Caco-2 (cell line): ENCODE data around the gene RUFY4. TPM values are rescaled to one million over a fixed set of nuclear protein-coding genes. Genes with fewer than 3 reads are reported as not detected.

Experiments
- BruUV-seq: library from RNA; stranded (reverse); fragments of 400-500 nt; replicated peaks from 2 replicates; lab custom pipeline; 2021; lab: Mats Ljungman, UMichigan
- CTCF ChIA-PET: fragments of 300-600 bp; sonication (Branson Sonifier 250); formaldehyde crosslinking; loops from one replicate; lab custom pipeline; 2022; ENCODE audit warnings: antibody characterized with exemption; lab: Charles Lee
- POLR2A ChIA-PET: fragments of 300-600 bp; sonication (Branson Sonifier 250); formaldehyde crosslinking; loops from one replicate; lab custom pipeline; 2022; ENCODE audit warnings: antibody characterized with exemption; lab: Charles Lee
- DNase-seq, 2 experiments: peaks; one replicate each; pipeline versions ENCODE4 v3.0.0 to v3.0.0-alpha.2; 2020 to 2022
- H3K27me3 ChIP-seq: replicated peaks from 2 replicates; pipeline ENCODE4 v1.6.0; 2011; ENCODE audit warnings: low read length; ENCODE audit not compliant: control insufficient read depth, insufficient read depth
- H3K36me3 ChIP-seq: 2 replicates; pipeline ENCODE4 v1.5.1; 2011; ENCODE audit warnings: low read length; ENCODE audit not compliant: control insufficient read depth, insufficient read depth
- H3K4me1 ChIP-seq: fragments of 250-450 bp; sonication (Bioruptor Pico); 2 replicates; pipeline ENCODE4 v1.5.1; 2020; ENCODE audit warnings: mild to moderate bottlenecking
- H3K4me3 ChIP-seq: 2 replicates; pipeline ENCODE4 v1.5.1; 2011; ENCODE audit warnings: low read depth, mild to moderate bottlenecking, control low read depth, low read length
- H3K9me3 ChIP-seq: fragments of 250-450 bp; sonication (Bioruptor Pico); 2 replicates; pipeline ENCODE4 v1.5.1; 2020; ENCODE audit warnings: mild to moderate bottlenecking, moderate library complexity
- H3K27ac Mint-ChIP-seq: one replicate; pipeline ENCODE4 v1.8.0; 2022; ENCODE audit warnings: mixed read lengths; ENCODE audit not compliant: unreplicated experiment
- H3K27me3 Mint-ChIP-seq: one replicate; pipeline ENCODE4 v1.8.0; 2022; ENCODE audit warnings: mixed read lengths; ENCODE audit not compliant: insufficient read depth, unreplicated experiment
- H3K36me3 Mint-ChIP-seq: one replicate; pipeline ENCODE4 v1.8.0; 2022; ENCODE audit warnings: mild to moderate bottlenecking, mixed read lengths; ENCODE audit not compliant: insufficient read depth, unreplicated experiment
- H3K4me1 Mint-ChIP-seq: one replicate; pipeline ENCODE4 v1.8.0; 2022; ENCODE audit warnings: low read depth, mixed read lengths; ENCODE audit not compliant: unreplicated experiment
- H3K4me3 Mint-ChIP-seq: one replicate; pipeline ENCODE4 v1.8.0; 2022; ENCODE audit warnings: mild to moderate bottlenecking, moderate library complexity, mixed read lengths; ENCODE audit not compliant: unreplicated experiment
- H3K9me3 Mint-ChIP-seq: one replicate; pipeline ENCODE4 v1.8.0; 2022; ENCODE audit warnings: mixed read lengths; ENCODE audit not compliant: unreplicated experiment
- CTCF ChIP-seq, 2 experiments: fragments of 200-600 bp in 1 of 2; IDR thresholded peaks; 1 replicate in 1 of 2; 2 replicates in 1 of 2; pipeline versions ENCODE4 v1.5.1 to v1.8.0; 2011 to 2022; ENCODE audit warnings: antibody characterized with exemption in 1 of 2, control low read depth in 1 of 2, inconsistent platforms in 1 of 2, low read depth in 1 of 2, low read length in 1 of 2, mild to moderate bottlenecking in 1 of 2, moderate library complexity in 1 of 2; ENCODE audit not compliant: insufficient read depth in 1 of 2, severe bottlenecking in 1 of 2, unreplicated experiment in 1 of 2
- intact Hi-C: fragments of 100-400 bp; cut with micrococcal nuclease; formaldehyde crosslinking; loops from one replicate; pipeline ENCODE4 v1.10.0; 2022; ENCODE audit not compliant: unreplicated experiment
- total RNA-seq: library from RNA; stranded (reverse); gene quantifications from 2 replicates; pipeline ENCODE4 v1.2.3, GENCODE V29; 2022

The RUFY4 gene
- total RNA-seq, 1 experiment from 2014 or later = not detected

GRCh38 chr2:218035463-218036100 is 33.5 kb upstream of the RUFY4 start:
- ChIA-PET POLR2A (no interaction called here), CTCF (interaction anchor here (0.7 to 1.1 kb wide), 3 partner anchors 41 to 250 kb away, joined by 3 to 32 read pairs (median 3); no protein-coding TSS in a partner anchor)
- no peaks in the 10 kb centered on the region for H3K4me1 Mint-ChIP-seq
- DNase-seq = no peak
- intact Hi-C loops = loop anchor here (2.0 kb wide), 1 partner anchor 41 kb away; no protein-coding TSS in a partner anchor
- H3K27ac Mint-ChIP-seq = no peak overlapping the region
- no peaks in the 10 kb centered on the region for H3K9me3 Mint-ChIP-seq
- H3K9me3 ChIP-seq = no peaks in the 10 kb centered on the region
- H3K36me3 Mint-ChIP-seq = no peaks in the 10 kb centered on the region
- H3K36me3 ChIP-seq = no peaks in the 10 kb centered on the region
- H3K4me3 Mint-ChIP-seq = no peak overlapping the region
- no TSS peak for BruUV-seq
- no peak overlapping the region for H3K4me3 ChIP-seq
- no peak for TF ChIP-seq CTCF (IDR thresholded peaks at IDR 0.05; ENCODE audit: insufficient read depth in 1 of 2, low read depth in 1 of 2, low read length in 1 of 2, severe bottlenecking in 1 of 2, unreplicated experiment in 1 of 2)
- H3K4me1 ChIP-seq = 0 out of 2 replicates have a peak, but pooled peaks cover 5% of the 10 kb centered on the region
- peaks cover 21% of the 10 kb centered on the region for H3K27me3 Mint-ChIP-seq
- H3K27me3 ChIP-seq = no peaks in the 10 kb centered on the region

- BruUV-seq = no TSS peak
- no peak overlapping the region for H3K4me3 ChIP-seq
- ChIA-PET POLR2A (no interaction called here), CTCF (interaction anchor here (0.6 to 0.7 kb wide), 2 partner anchors 29 to 42 kb away, joined by 3 to 4 read pairs; no protein-coding TSS in a partner anchor)
- H3K27ac Mint-ChIP-seq = no peak overlapping the region
- H3K27me3 ChIP-seq = no peaks in the 10 kb centered on the region
- TF ChIP-seq CTCF (IDR thresholded peaks at IDR 0.05; ENCODE audit: insufficient read depth in 1 of 2, low read depth in 1 of 2, low read length in 1 of 2, severe bottlenecking in 1 of 2, unreplicated experiment in 1 of 2) = peak in 1 of 2 experiments; percentile 16
- no peaks in the 10 kb centered on the region for H3K9me3 Mint-ChIP-seq
- H3K36me3 Mint-ChIP-seq = no peaks in the 10 kb centered on the region
- peaks cover 24% of the 10 kb centered on the region for H3K27me3 Mint-ChIP-seq
- H3K4me3 Mint-ChIP-seq = no peak overlapping the region
- no peak for DNase-seq
- intact Hi-C loops = no loop called here
- H3K4me1 ChIP-seq = 0 out of 2 replicates have a peak, but pooled peaks cover 5% of the 10 kb centered on the region
- no peaks in the 10 kb centered on the region for H3K9me3 ChIP-seq
- no peaks in the 10 kb centered on the region for H3K36me3 ChIP-seq
- no peaks in the 10 kb centered on the region for H3K4me1 Mint-ChIP-seq
Measured at GRCh38 chr2:218036371-218036770, 32.7 kb upstream of the RUFY4 start.

GRCh38 chr2:218039171-218039570 is 29.9 kb upstream of the RUFY4 start:
- no peaks in the 10 kb centered on the region for H3K4me1 Mint-ChIP-seq
- Histone ChIP-seq H3K9me3 (0 out of 2 replicates have a peak, but pooled peaks cover 4% of the 10 kb centered on the region), H3K27me3 (no peaks in the 10 kb centered on the region), H3K4me3 (no peak overlapping the region), H3K36me3 (no peaks in the 10 kb centered on the region), H3K4me1 (0 out of 2 replicates have a peak, but pooled peaks cover 5% of the 10 kb centered on the region)
- H3K4me3 Mint-ChIP-seq = no peak overlapping the region
- no peak for DNase-seq
- no peak overlapping the region for H3K27ac Mint-ChIP-seq
- CTCF ChIA-PET = no interaction called here
- POLR2A ChIA-PET = no interaction called here
- no TSS peak for BruUV-seq
- TF ChIP-seq CTCF (IDR thresholded peaks at IDR 0.05; ENCODE audit: insufficient read depth in 1 of 2, low read depth in 1 of 2, low read length in 1 of 2, severe bottlenecking in 1 of 2, unreplicated experiment in 1 of 2) = no peak
- H3K27me3 Mint-ChIP-seq = peaks cover 24% of the 10 kb centered on the region
- no peaks in the 10 kb centered on the region for H3K9me3 Mint-ChIP-seq
- H3K36me3 Mint-ChIP-seq = no peaks in the 10 kb centered on the region
- intact Hi-C loops = no loop called here
